GM19324 (cell line): ENCODE results near the gene EGFL8.
"Not testable (repeated sequence)": the region's sequence is repeated elsewhere in the genome, so short reads cannot be mapped to it uniquely, and the experiment has no call there.

Source experiments
- ATAC-seq: cut with Tn5 transposase; IDR thresholded peaks from one replicate; pipeline ENCODE4 v1.9.1; 2021; ENCODE audit warnings: mild to moderate bottlenecking, moderate library complexity; ENCODE audit not compliant: unreplicated experiment, low FRiP score

EGFL8 gene

GRCh38 chr6:32194825-32195651, 30.6 kb downstream of the EGFL8 start:
- ATAC-seq = peak; percentile 85

DNA sequence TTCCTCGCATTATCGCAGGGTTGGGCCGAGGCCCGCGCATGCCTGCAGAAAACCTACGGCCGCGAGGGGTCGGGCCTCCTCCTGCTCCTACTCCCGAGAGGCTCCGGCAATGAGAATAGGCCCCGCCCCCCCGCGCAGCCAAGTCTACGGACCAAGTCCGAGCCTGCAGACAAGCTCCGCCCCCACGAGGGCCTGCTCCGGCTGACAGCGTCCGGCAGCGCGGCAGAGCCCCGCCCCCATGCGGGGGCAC, 31.2 kb downstream of the EGFL8 start:
- no peak for ATAC-seq

GRCh38 chr6:32195902-32196681, 31.7 kb downstream of the EGFL8 start:
- ATAC-seq = peak; percentile 85

GRCh38 chr6:32196682-32197616, 32.6 kb downstream of the EGFL8 start:
- no peak for ATAC-seq

- no peak for ATAC-seq
Measured at GRCh38 chr6:32198345-32198696, 33.9 kb downstream of the EGFL8 start.

DNA sequence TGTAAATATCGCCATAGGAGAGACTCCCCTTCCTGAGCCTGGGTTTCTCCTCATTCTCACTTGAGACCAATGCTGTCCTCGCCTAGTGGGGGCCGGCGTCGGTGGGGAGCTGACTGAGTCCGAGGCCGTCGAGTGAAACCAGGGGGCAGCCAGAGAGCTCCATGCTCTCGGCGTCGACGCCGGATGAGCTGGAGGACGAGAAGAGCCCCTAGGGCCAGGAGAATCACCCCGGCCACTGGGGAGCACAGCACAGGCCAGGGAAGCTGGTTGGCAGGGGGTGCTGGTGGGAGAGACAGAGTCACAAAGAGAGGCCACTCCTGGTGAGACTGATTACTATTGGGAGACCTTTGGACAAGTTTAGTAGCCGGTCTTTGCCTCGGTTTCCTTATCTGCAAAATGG, 34.5 kb downstream of the EGFL8 start:
- no peak for ATAC-seq

DNA sequence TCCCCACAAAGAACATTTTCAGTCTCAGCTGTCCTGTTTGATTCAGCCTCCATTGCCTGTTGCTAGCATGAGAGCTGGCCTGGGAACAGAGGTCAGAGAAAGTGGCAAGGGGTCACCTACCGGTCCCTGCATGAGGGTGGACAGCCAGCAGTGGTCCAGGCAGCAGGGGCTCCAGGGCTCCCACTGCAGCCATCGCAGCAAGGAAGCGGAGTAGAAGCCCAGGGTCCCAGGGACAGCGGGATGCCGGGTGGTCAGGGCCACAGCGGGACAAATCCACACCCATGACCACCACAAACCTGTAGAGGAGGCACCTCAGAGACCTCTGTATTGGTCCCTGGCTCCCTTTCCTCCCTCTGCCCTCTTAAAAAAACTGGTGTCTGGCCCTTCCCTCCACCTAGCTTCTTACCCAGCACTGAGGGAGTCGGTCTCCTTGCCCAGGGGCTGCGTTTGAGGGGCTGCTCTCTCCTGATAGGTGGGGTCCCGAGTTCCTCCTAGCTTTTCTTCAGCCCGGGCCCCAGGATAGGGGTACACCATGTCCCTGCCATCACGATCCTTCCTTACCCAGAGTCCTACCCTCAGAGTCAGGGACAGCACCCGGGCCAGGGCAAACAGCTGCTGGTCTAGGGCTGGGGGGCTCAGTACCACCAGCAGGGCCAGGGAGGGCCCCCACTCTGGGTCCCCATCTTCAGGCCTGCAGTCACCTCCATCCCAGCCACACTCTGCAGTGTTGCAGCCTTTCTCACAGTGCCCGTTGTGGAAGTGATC, 36.5 kb downstream of the EGFL8 start:
- no peak for ATAC-seq

- no peak for ATAC-seq
Measured at GRCh38 chr6:32202186-32202585, 37.8 kb downstream of the EGFL8 start.

- ATAC-seq = no peak
Measured at GRCh38 chr6:32203426-32204267, 39.3 kb downstream of the EGFL8 start.

- ATAC-seq = no peak
Measured at GRCh38 chr6:32204268-32204715, 39.9 kb downstream of the EGFL8 start.

GRCh38 chr6:32208996-32209395, 44.6 kb downstream of the EGFL8 start:
- no peak for ATAC-seq

- no peak for ATAC-seq
Measured at GRCh38 chr6:32210191-32210601, 45.8 kb downstream of the EGFL8 start.

GRCh38 chr6:32211432-32211831, 47.0 kb downstream of the EGFL8 start:
- not testable (repeated sequence) for ATAC-seq

DNA sequence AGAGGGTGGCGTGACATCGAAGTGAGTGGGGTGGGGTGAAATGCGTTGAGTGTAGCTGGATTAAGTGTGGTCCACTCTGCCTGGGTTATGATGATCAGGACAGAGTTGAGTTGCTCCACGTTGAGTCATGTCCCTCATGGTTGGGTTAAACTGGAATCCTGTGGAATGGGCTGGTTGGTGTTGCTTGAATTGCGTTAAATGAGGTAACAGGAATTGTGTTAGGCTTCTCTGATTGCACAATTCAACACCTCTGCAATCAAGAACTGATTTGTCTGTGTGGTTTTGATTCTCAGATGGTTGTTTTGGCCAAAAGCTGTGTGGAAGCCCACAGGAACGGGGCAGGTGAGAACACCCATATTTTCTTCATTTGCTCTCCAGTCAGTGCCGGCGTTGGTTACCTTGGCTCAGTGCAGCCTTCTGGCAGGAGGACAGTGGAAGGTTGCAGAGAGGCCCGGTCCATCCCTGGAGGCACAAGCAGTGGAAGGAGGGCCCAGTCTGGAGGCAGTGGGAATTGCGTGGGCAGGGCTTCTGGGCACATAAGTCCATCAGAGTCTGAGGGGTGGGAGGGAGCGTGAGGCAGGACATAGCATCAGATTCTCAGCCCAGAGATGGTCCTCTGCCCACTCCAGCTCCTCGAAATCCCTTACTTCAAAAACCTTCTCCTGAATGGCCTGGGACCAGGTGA, 47.8 kb downstream of the EGFL8 start:
- no peak for ATAC-seq

- no peak for ATAC-seq
Measured at GRCh38 chr6:32213649-32214048, 49.3 kb downstream of the EGFL8 start.

DNA sequence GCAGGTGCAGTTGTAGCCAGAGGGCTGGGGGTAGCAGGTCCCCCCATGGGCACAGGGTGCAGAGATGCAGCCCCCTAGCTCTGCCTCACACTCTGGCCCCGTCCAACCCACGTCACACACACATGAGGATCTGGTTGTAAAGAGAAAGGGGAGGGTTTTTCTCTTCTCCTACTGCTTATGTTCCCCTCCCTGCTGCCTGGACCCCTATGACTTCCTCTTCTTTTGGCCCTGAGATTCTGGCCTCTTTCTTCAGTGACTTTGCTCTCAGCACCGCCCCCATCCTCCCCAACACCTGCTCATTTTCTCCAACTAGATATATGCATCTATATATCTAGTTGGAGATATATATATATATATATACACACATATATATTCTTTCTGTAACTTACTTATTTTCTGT, 49.7 kb downstream of the EGFL8 start:
- ATAC-seq = no peak

DNA sequence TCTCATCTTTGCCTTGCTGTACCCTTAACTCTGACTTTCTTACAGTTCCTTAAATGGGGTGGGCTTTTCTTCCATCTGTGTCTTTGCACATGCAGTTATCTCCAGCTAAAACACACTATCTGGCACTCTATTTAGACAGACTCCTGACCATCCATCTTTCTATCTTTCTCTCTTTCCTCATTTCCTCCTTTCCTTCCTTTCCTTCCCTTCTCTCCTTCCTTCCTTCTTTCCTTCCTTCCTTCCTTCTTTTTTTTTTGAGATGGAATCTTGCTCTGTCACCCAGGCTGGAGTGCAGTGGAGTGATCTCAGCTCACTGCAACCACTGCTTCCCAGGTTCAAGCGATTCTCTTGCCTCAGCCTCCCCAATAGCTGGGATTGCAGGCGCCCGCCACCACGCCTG, 51.2 kb downstream of the EGFL8 start:
- no peak for ATAC-seq

DNA sequence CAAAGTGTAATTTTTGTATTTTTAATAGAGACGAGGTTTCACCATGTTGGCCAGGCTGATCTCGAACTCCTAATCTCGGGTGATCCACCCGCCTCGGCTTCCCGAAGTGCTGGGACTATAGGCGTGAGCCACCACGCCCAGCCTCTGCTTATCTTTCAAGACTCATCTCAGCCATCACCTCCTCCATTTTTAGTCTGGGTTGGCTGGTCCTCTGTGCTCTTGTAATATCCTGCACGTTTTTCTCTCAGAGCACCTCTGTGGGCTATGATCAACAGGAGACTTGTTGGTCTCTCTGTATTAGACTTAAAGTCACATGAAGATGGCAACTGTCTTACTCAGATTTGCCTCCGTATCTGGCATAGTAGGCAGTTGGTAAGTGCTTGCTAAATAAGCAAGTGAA, 51.9 kb downstream of the EGFL8 start:
- ATAC-seq = no peak

GRCh38 chr6:32216998-32217397, 52.6 kb downstream of the EGFL8 start:
- ATAC-seq = no peak
